Measurements from ENCODE around the gene GPC1. TPM values are rescaled to one million over a fixed set of nuclear protein-coding genes. Genes with fewer than 3 reads are reported as not detected.

GPC1 gene
- total and polyA plus RNA-seq, 2 experiments from 2014 or later: 9.0 to 46.2 TPM

- no peak for TF ChIP-seq ZNF462 (CRISPR knock-in tag; IDR thresholded peaks at IDR 0.05)
- no peak for TF ChIP-seq CREB1 (CRISPR knock-in tag; IDR thresholded peaks at IDR 0.05; ENCODE audit: low read depth)
- TF ChIP-seq STAT1 (IDR thresholded peaks at IDR 0.05; ENCODE audit: unreplicated experiment): no peak
Observed at GRCh38 chr2:240449764-240450531, 14.5 kb downstream of the GPC1 start (continued).

GRCh38 chr2:240450532-240451107 is 15.2 kb downstream of the GPC1 start:
- Histone ChIP-seq H3K4me2 (no peak overlapping the region; the same call in 1 of the 2 replicates), H3K9me2 (ENCODE audit: insufficient read depth) (no peaks in the 10 kb centered on the region), H3K79me2 (replicated peaks; ENCODE audit: insufficient read depth) (no peaks in the 10 kb centered on the region), H4K20me1 (replicated peaks; ENCODE audit: insufficient read depth) (peaks cover 25% of the 10 kb centered on the region), H3F3A (replicated peaks; ENCODE audit: low read depth) (no peaks in the 10 kb centered on the region), H3K36me3 (ENCODE audit: insufficient read depth) (no peaks in the 10 kb centered on the region), H2AFZ (no peak overlapping the region), H3K4me3 (no peak overlapping the region), H3K27ac (ENCODE audit: low read depth) (no peak overlapping the region), H3K27me3 (ENCODE audit: insufficient read depth) (peaks cover 23% of the 10 kb centered on the region), H3K4me1 (ENCODE audit: insufficient read depth) (peaks cover 17% of the 10 kb centered on the region)
- no peak overlapping the region for H3K27ac Mint-ChIP-seq
- no peak overlapping the region for H3K4me3 Mint-ChIP-seq
- H3K27me3 Mint-ChIP-seq (ENCODE audit: insufficient read depth, low read depth, poor library complexity): peaks cover 26% of the 10 kb centered on the region
- no peaks in the 10 kb centered on the region for H3K9me3 Mint-ChIP-seq
- ATAC-seq (no peak), DNase-seq (ENCODE audit: low spot score) (no peak)
- H3K36me3 Mint-ChIP-seq (ENCODE audit: low read depth): no peaks in the 10 kb centered on the region
- peaks cover 27% of the 10 kb centered on the region for H3K4me1 Mint-ChIP-seq
- TF ChIP-seq CREB1 (CRISPR knock-in tag; IDR thresholded peaks at IDR 0.05; ENCODE audit: low read depth) (no peak), ZNF462 (CRISPR knock-in tag; IDR thresholded peaks at IDR 0.05) (no peak), ZNF114 (CRISPR knock-in tag; IDR thresholded peaks at IDR 0.05) (no peak), POLR2AphosphoS5 (IDR thresholded peaks at IDR 0.05; ENCODE audit: low read depth) (no peak), STAT1 (IDR thresholded peaks at IDR 0.05; ENCODE audit: unreplicated experiment) (no peak), ETS1 (IDR thresholded peaks at IDR 0.05) (no peak)
